ENCODE data around the gene NTHL1.

Gene NTHL1

DNA sequence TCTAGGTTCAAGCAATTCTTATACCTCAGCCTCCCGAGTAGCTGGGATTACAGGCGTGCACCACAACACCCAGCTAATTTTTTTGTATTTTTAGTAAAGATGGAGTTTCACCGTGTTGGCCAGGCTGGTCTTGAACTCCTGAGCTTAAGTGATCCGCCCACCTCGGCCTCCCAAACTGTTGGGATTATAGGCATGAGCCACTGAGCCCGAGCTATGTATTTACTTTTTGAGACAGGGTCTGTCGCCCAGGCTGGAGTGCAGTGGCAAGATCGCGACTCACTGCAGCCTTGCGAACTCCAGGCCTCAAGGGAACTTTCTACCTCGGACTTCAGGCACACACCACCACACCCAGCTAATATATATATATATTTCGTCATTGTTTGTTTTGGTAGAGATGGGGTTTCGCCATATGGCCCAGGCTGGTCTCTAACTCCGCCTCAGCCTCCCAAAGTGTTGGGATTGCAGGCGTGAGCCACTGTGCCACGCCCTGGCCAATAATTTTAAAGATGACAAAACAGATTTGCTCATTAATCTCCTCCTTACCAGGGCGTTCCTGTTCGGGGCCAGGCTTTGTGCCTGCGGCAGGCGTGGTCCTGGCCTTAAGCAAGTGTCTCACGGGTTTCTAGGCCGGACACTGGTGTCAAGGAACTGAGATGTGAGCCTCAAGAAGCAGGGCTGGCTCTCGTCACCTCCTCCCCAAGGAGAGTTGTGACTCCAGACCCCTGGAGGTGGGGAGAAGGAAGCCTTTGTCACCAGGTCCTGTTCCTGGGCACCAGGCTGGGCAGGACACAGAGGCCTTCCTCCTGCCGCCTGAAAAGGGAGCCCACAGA, 32.3 kb downstream of the NTHL1 start (continued):
- TF ChIP-seq ZNF510 (tag by site-specific recombination; IDR thresholded peaks at IDR 0.05; ENCODE audit: insufficient replicate concordance) (no peak), SP2 (tag by site-specific recombination; IDR thresholded peaks at IDR 0.05) (peak; percentile 72), ZNF174 (tag by site-specific recombination; IDR thresholded peaks at IDR 0.05) (no peak), ZNF521 (tag by site-specific recombination; IDR thresholded peaks at IDR 0.05) (no peak), ZNF239 (tag by site-specific recombination; IDR thresholded peaks at IDR 0.05) (no peak), ZNF324 (tag by site-specific recombination; IDR thresholded peaks at IDR 0.05) (0 out of 2 replicates have a peak, but pooled peaks have one; percentile 60), GLIS2 (tag by site-specific recombination; IDR thresholded peaks at IDR 0.05) (no peak), ZNF701 (tag by site-specific recombination; IDR thresholded peaks at IDR 0.05) (no peak), KLF1 (tag by site-specific recombination; IDR thresholded peaks at IDR 0.05) (peak; percentile 100), PRDM1 (tag by site-specific recombination; IDR thresholded peaks at IDR 0.05) (no peak), ZXDB (tag by site-specific recombination; IDR thresholded peaks at IDR 0.05) (peak; percentile 62), GFI1B (tag by site-specific recombination; IDR thresholded peaks at IDR 0.05) (peak; percentile 50; the same call in 1 of the 2 replicates), ZNF629 (tag by site-specific recombination; IDR thresholded peaks at IDR 0.05) (peak; percentile 85), ZNF76 (tag by site-specific recombination; IDR thresholded peaks at IDR 0.05; ENCODE audit: borderline replicate concordance, low read depth) (peak; percentile 27; the same call in 1 of the 2 replicates), IKZF3 (tag by site-specific recombination; IDR thresholded peaks at IDR 0.05) (peak; percentile 80), ZNF335 (tag by site-specific recombination; conservative IDR thresholded peaks at IDR 0.05) (peak; percentile 77), HOXC10 (CRISPR knock-in tag; IDR thresholded peaks at IDR 0.05) (no peak), ZBTB20 (tag by site-specific recombination; IDR thresholded peaks at IDR 0.05) (peak; percentile 72), KLF10 (tag by site-specific recombination; IDR thresholded peaks at IDR 0.05) (peak; percentile 87), OSR2 (tag by site-specific recombination; IDR thresholded peaks at IDR 0.05) (peak; percentile 62), ZNF391 (tag by site-specific recombination; IDR thresholded peaks at IDR 0.05; ENCODE audit: borderline replicate concordance, low read depth) (no peak), ZNF24 (tag by site-specific recombination; IDR thresholded peaks at IDR 0.05) (0 out of 2 replicates have a peak, but pooled peaks have one; percentile 23), SP7 (tag by site-specific recombination; IDR thresholded peaks at IDR 0.05) (peak; percentile 59), MZF1 (tag by site-specific recombination; IDR thresholded peaks at IDR 0.05; ENCODE audit: borderline replicate concordance) (no peak)
- TF ChIP-seq, protein P1, sequence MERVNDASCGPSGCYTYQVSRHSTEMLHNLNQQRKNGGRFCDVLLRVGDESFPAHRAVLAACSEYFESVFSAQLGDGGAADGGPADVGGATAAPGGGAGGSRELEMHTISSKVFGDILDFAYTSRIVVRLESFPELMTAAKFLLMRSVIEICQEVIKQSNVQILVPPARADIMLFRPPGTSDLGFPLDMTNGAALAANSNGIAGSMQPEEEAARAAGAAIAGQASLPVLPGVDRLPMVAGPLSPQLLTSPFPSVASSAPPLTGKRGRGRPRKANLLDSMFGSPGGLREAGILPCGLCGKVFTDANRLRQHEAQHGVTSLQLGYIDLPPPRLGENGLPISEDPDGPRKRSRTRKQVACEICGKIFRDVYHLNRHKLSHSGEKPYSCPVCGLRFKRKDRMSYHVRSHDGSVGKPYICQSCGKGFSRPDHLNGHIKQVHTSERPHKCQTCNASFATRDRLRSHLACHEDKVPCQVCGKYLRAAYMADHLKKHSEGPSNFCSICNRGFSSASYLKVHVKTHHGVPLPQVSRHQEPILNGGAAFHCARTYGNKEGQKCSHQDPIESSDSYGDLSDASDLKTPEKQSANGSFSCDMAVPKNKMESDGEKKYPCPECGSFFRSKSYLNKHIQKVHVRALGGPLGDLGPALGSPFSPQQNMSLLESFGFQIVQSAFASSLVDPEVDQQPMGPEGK (tag by site-specific recombination; IDR thresholded peaks at IDR 0.05) = peak; percentile 59; the same call in 1 of the 2 replicates
- TF ChIP-seq, protein P2, sequence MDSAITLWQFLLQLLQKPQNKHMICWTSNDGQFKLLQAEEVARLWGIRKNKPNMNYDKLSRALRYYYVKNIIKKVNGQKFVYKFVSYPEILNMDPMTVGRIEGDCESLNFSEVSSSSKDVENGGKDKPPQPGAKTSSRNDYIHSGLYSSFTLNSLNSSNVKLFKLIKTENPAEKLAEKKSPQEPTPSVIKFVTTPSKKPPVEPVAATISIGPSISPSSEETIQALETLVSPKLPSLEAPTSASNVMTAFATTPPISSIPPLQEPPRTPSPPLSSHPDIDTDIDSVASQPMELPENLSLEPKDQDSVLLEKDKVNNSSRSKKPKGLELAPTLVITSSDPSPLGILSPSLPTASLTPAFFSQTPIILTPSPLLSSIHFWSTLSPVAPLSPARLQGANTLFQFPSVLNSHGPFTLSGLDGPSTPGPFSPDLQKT (IDR thresholded peaks at IDR 0.05; ENCODE audit: borderline replicate concordance, low read depth, low read length) = no peak
- TF ChIP-seq, protein P3, sequence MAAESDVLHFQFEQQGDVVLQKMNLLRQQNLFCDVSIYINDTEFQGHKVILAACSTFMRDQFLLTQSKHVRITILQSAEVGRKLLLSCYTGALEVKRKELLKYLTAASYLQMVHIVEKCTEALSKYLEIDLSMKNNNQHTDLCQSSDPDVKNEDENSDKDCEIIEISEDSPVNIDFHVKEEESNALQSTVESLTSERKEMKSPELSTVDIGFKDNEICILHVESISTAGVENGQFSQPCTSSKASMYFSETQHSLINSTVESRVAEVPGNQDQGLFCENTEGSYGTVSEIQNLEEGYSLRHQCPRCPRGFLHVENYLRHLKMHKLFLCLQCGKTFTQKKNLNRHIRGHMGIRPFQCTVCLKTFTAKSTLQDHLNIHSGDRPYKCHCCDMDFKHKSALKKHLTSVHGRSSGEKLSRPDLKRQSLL (tag by site-specific recombination; IDR thresholded peaks at IDR 0.05) = no peak
- TF ChIP-seq, protein P4, sequence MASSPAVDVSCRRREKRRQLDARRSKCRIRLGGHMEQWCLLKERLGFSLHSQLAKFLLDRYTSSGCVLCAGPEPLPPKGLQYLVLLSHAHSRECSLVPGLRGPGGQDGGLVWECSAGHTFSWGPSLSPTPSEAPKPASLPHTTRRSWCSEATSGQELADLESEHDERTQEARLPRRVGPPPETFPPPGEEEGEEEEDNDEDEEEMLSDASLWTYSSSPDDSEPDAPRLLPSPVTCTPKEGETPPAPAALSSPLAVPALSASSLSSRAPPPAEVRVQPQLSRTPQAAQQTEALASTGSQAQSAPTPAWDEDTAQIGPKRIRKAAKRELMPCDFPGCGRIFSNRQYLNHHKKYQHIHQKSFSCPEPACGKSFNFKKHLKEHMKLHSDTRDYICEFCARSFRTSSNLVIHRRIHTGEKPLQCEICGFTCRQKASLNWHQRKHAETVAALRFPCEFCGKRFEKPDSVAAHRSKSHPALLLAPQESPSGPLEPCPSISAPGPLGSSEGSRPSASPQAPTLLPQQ (tag by site-specific recombination; IDR thresholded peaks at IDR 0.05) = peak; percentile 54
- TF ChIP-seq, protein P5, sequence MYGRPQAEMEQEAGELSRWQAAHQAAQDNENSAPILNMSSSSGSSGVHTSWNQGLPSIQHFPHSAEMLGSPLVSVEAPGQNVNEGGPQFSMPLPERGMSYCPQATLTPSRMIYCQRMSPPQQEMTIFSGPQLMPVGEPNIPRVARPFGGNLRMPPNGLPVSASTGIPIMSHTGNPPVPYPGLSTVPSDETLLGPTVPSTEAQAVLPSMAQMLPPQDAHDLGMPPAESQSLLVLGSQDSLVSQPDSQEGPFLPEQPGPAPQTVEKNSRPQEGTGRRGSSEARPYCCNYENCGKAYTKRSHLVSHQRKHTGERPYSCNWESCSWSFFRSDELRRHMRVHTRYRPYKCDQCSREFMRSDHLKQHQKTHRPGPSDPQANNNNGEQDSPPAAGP (tag by site-specific recombination; IDR thresholded peaks at IDR 0.05) = peak; percentile 71
